Mesothelial cell of epicardium (in vitro differentiated cells): ENCODE results near the gene ZNF143. TPM values are rescaled to one million over a fixed set of nuclear protein-coding genes. Genes with fewer than 3 reads are reported as not detected.

ENCODE experiments used
- DNase-seq, 2 experiments: peaks; one replicate each; pipeline ENCODE4 v3.0.0; 2021; ENCODE audit warnings: low spot score in 2 of 2; ENCODE audit not compliant: unreplicated experiment in 2 of 2
- H3K27ac Mint-ChIP-seq: 2 replicates; pipeline ENCODE4 v1.8.0; 2021; ENCODE audit warnings: mixed read lengths
- H3K27me3 Mint-ChIP-seq: 2 replicates; pipeline ENCODE4 v1.8.0; 2021; ENCODE audit warnings: low read depth, mixed read lengths
- H3K36me3 Mint-ChIP-seq: 2 replicates; pipeline ENCODE4 v1.8.0; 2021; ENCODE audit warnings: mixed read lengths
- H3K4me1 Mint-ChIP-seq: 2 replicates; pipeline ENCODE4 v1.8.0; 2021; ENCODE audit warnings: mixed read lengths
- H3K4me3 Mint-ChIP-seq: 2 replicates; pipeline ENCODE4 v1.8.0; 2021; ENCODE audit warnings: mild to moderate bottlenecking, moderate library complexity, mixed read lengths
- H3K9me3 Mint-ChIP-seq: 2 replicates; pipeline ENCODE4 v1.8.0; 2021; ENCODE audit warnings: mixed read lengths
- total RNA-seq: library from RNA; stranded (reverse); gene quantifications from 3 replicates; pipeline ENCODE4 v1.2.1, GENCODE V29; 2021
- TF ChIP-seq, protein P1 (sequence below): fragments of 200-600 bp; sonication (generic); IDR thresholded peaks from one replicate; pipeline ENCODE4 v1.5.0; 2021; ENCODE audit warnings: antibody characterized with exemption; ENCODE audit not compliant: unreplicated experiment

ZNF143 gene
- total RNA-seq, 1 donor from 2014 or later, result 29.1 TPM

DNA sequence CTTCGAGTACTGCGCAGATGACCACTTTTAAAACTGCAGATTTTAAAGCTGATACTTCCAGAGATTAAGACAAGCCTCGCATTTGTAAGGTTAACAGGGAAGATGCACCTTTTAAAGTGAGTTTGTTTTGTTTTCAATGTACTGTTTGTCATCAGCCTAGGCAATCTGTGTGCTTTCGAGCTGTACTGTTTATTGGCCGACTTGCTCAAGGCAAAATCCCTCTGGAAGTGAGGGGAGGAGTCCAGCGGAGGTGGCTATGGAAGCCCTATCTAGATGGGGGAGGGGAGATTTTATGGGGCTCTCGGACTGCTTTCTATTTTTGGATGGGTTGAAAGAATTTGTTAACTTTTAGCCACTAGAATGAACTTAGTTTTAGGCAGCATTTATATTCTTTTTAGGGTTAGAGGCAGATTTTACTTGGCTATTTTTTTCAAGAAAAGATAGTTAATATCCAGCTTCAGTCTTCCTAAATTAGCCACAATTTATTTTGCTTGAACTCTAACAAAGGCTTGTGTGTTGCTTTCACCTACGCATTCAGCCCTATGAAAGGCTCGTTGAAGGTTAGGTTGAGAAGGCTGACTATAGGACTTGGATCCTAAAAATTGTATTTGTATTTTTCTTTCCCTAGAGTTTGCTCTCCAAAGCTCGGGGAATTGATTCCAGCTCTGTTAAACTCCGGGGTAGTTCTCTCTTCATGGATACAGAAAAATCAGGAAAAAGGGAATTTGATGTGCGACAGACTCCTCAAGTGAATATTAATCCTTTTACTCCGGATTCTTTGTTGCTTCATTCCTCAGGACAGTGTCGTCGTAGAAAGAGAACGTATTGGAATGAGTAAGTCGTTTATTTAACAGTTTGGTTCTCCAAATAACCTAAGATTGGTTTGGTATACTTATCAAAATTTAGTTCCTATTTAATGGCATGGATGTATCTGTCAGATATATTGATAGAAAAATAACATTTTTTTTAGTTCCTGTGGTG is 114.7 kb downstream of the ZNF143 start:
- no peaks in the 10 kb centered on the region for H3K9me3 Mint-ChIP-seq
- TF ChIP-seq, protein P1, sequence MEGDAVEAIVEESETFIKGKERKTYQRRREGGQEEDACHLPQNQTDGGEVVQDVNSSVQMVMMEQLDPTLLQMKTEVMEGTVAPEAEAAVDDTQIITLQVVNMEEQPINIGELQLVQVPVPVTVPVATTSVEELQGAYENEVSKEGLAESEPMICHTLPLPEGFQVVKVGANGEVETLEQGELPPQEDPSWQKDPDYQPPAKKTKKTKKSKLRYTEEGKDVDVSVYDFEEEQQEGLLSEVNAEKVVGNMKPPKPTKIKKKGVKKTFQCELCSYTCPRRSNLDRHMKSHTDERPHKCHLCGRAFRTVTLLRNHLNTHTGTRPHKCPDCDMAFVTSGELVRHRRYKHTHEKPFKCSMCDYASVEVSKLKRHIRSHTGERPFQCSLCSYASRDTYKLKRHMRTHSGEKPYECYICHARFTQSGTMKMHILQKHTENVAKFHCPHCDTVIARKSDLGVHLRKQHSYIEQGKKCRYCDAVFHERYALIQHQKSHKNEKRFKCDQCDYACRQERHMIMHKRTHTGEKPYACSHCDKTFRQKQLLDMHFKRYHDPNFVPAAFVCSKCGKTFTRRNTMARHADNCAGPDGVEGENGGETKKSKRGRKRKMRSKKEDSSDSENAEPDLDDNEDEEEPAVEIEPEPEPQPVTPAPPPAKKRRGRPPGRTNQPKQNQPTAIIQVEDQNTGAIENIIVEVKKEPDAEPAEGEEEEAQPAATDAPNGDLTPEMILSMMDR, result no peak

GRCh38 chr11:9576701-9577381 is 116.0 kb downstream of the ZNF143 start:
- peak overlapping the region; percentile 96 for H3K27ac Mint-ChIP-seq

More for the DNA sequence above, 114.7 kb downstream of the ZNF143 start:
- H3K4me1 Mint-ChIP-seq, result peaks cover 50% of the 10 kb centered on the region
- peaks cover 7% of the 10 kb centered on the region for H3K36me3 Mint-ChIP-seq
- H3K27ac Mint-ChIP-seq, result peak overlapping the region; percentile 96
- peak overlapping the region; percentile 93 for H3K4me3 Mint-ChIP-seq
- DNase-seq, result peak in 1 of 2 experiments; percentile 45
- no peaks in the 10 kb centered on the region for H3K27me3 Mint-ChIP-seq

DNA sequence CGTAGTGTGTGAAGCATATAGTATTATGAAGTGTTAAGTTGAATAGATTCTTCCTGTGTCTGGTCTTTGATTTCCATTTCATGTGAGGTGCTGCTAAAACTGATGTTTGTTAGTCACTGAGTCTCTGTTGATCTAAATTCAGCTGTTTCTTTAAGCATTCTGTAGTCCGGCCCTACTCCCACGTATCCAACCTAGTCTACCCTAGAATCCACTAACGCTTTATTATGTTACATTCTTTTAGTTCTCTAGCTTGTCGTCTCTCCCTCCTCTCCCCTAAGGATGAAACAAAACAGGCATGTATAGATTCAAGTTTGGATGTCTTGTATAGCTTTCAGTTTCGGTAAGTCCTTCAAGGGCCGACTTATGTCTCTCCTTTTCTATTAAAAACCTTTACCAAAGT is 116.7 kb downstream of the ZNF143 start:
- Mint-ChIP-seq H3K36me3 (peaks cover 23% of the 10 kb centered on the region), H3K4me1 (peaks cover 40% of the 10 kb centered on the region), H3K4me3 (peak overlapping the region; percentile 93), H3K27me3 (no peaks in the 10 kb centered on the region), H3K27ac (peak overlapping the region; percentile 96), H3K9me3 (no peaks in the 10 kb centered on the region)
- TF ChIP-seq, protein P1, result no peak
- no peak for DNase-seq

More at GRCh38 chr11:9576701-9577381, 116.0 kb downstream of the ZNF143 start:
- Mint-ChIP-seq H3K36me3 (peaks cover 19% of the 10 kb centered on the region), H3K9me3 (no peaks in the 10 kb centered on the region), H3K4me1 (peaks cover 45% of the 10 kb centered on the region), H3K27me3 (no peaks in the 10 kb centered on the region), H3K4me3 (peak overlapping the region; percentile 93)
- DNase-seq, result no peak
- TF ChIP-seq, protein P1, result no peak

Other genes starting within 250 kb of the ZNF143 start
- gene DENND5A, start 195.7 kb upstream of the ZNF143 start, total RNA-seq, result 84.9 to 89.6 TPM (median 85.5 TPM) in 3 replicates
- 59.2 to 64.5 TPM (median 63.5 TPM) in 3 replicates for gene TMEM41B, start 146.4 kb upstream of the ZNF143 start, total RNA-seq
- gene IPO7, start 76.4 kb upstream of the ZNF143 start, total RNA-seq, result 123 to 140 TPM (median 129 TPM) in 3 replicates
- 64.7 to 67.2 TPM (median 66.4 TPM) in 3 replicates for gene WEE1, start 112.7 kb downstream of the ZNF143 start, total RNA-seq
- 22.9 to 25.9 TPM (median 24.0 TPM) in 3 replicates for gene SWAP70, start 203.1 kb downstream of the ZNF143 start, total RNA-seq